ENCODE results near the gene HSPA5.

The HSPA5 gene

DNA sequence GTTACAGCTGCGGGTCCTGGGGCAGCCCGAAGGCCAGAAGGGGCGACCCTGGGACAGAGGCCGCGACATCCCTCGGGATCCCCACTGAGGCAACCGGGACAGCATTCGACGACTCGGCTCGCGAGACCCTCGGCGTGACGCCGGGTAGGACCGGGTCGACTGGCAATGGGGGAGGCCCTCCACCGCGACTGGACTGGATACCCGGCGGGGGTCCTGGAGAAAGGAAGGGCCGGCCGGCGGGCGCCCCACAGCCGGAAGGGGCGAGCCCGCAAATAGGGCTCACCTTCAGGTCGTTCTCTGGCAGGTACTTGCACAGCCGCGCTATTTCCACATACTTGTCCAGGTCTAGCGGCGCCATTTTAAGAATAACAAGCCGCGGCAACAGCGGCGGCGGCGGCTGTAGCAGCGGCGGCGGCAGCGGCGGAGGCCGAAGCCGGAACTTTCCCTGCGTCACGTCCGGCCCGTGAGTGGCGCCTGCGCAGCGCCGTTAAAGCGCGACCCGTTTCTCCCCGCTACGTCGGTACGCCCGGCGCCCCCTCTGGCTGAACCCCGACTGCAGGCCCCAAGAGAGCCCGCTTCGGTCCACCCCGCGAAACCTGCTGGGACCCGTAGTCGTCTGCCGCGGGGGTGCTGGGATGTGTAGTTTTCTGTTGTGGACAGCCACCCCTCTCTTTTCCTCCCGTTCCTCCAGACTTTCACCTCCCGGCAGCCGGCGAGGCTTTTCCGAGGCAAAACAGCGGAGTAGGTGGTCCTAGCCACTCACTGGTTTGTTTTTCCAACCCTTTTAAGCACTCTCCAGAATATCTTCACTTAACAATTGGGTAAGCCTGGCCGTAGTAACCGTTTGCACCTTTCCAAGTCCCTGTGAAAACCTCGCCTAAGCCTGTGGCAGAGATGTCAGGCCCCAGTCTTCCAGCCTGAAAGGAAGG is 51.5 kb downstream of the HSPA5 start, which contains the start of gene PPP6C:
PPP6C (minus strand) TSS at position 443 of the 929 bp plus-strand sequence; CDS start at position 358, 85 bp downstream.
- DNase-seq = peak; percentile 94 to 97

DNA sequence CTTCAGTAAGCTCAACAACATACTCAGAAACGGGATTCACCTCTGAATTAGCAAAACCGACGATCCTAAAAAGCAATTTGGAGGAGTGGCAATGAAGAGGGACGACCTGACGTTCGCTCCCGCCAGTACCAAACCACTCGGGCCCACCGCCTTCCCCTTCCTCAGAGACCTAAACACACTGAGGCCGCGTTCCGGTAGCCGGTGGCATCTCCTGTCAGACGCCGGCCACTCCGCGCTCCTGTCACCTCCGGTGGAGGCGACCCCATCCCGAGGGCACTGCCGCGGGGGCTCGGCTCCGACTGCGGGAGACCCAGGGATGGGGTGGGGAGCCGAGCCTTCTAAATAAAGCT is 52.2 kb downstream of the HSPA5 start:
- DNase-seq = peak in 1 of 2 experiments; percentile 18
